ENCODE measurements around the gene GALT.

The GALT gene

GRCh38 chr9:34646211-34647083 lies at the start of gene GALT:
Gene GALT (plus strand): TSS chr9:34646675. CDS start chr9:34646705, 30 bp downstream.
- FAIRE-seq (peak; percentile 97), DNase-seq (ENCODE audit: extremely low spot score, insufficient read length, low read depth) (peak; percentile 94)

GRCh38 chr9:34599546-34599945 lies 46.9 kb upstream of the GALT start:
- FAIRE-seq, result no peak
- DNase-seq (ENCODE audit: extremely low spot score, insufficient read length, low read depth), result no peak

GRCh38 chr9:34600908-34601307 lies 45.6 kb upstream of the GALT start:
- DNase-seq (ENCODE audit: extremely low spot score, insufficient read length, low read depth) (no peak), FAIRE-seq (no peak)

GRCh38 chr9:34601937-34602573 lies 44.4 kb upstream of the GALT start:
- FAIRE-seq (no peak), DNase-seq (ENCODE audit: extremely low spot score, insufficient read length, low read depth) (no peak)

GRCh38 chr9:34603610-34604231 lies 42.8 kb upstream of the GALT start:
- FAIRE-seq, result peak; percentile 93
- peak; percentile 60 for DNase-seq (ENCODE audit: extremely low spot score, insufficient read length, low read depth)

GRCh38 chr9:34606190-34606589 lies 40.3 kb upstream of the GALT start:
- FAIRE-seq (no peak), DNase-seq (ENCODE audit: extremely low spot score, insufficient read length, low read depth) (no peak)

- no peak for DNase-seq (ENCODE audit: extremely low spot score, insufficient read length, low read depth)
- FAIRE-seq, result no peak
Observed at GRCh38 chr9:34606905-34607304, 39.6 kb upstream of the GALT start.

GRCh38 chr9:34607331-34607730 lies 39.1 kb upstream of the GALT start:
- no peak for DNase-seq (ENCODE audit: extremely low spot score, insufficient read length, low read depth)
- no peak for FAIRE-seq

GRCh38 chr9:34610434-34611206 lies 35.9 kb upstream of the GALT start:
- no peak for FAIRE-seq
- no peak for DNase-seq (ENCODE audit: extremely low spot score, insufficient read length, low read depth)

- FAIRE-seq, result no peak
- no peak for DNase-seq (ENCODE audit: extremely low spot score, insufficient read length, low read depth)
Observed at GRCh38 chr9:34611251-34611810, 35.1 kb upstream of the GALT start.

GRCh38 chr9:34611811-34612787 lies 34.4 kb upstream of the GALT start, which contains the start of gene RPP25L:
Gene RPP25L (minus strand): TSS chr9:34612097. CDS start chr9:34611296, 801 bp downstream.
- FAIRE-seq (peak; percentile 82), DNase-seq (ENCODE audit: extremely low spot score, insufficient read length, low read depth) (peak; percentile 91)

GRCh38 chr9:34612788-34613390 lies 33.6 kb upstream of the GALT start:
- FAIRE-seq (peak; percentile 76), DNase-seq (ENCODE audit: extremely low spot score, insufficient read length, low read depth) (no peak)

GRCh38 chr9:34615132-34615531 lies 31.3 kb upstream of the GALT start:
- FAIRE-seq (no peak), DNase-seq (ENCODE audit: extremely low spot score, insufficient read length, low read depth) (no peak)

- DNase-seq (ENCODE audit: extremely low spot score, insufficient read length, low read depth), result peak; percentile 98
- peak; percentile 100 for FAIRE-seq
Observed at GRCh38 chr9:34620061-34620994, 26.1 kb upstream of the GALT start, which contains the start of gene DCTN3. Gene DCTN3 (minus strand): TSS chr9:34620495. CDS start chr9:34620464, 31 bp downstream.

GRCh38 chr9:34623374-34624235 lies 22.9 kb upstream of the GALT start:
- no peak for FAIRE-seq
- no peak for DNase-seq (ENCODE audit: extremely low spot score, insufficient read length, low read depth)

Measured in GM18507 (cell line).